PFSK-1 (cell line): ENCODE results near the gene TP53I3.

Experiments used
- POLR2AphosphoS5 ChIP-seq: IDR thresholded peaks from 2 replicates; pipeline ENCODE4 v1.6.1; 2012; ENCODE audit warnings: low read depth, mild to moderate bottlenecking, control low read depth, low read length, moderate library complexity
- SIN3A ChIP-seq: IDR thresholded peaks from 2 replicates; pipeline ENCODE4 v1.6.1; 2012; ENCODE audit warnings: mild to moderate bottlenecking, low read length, moderate library complexity, borderline replicate concordance; ENCODE audit not compliant: insufficient read depth
- TAF1 ChIP-seq: IDR thresholded peaks from 2 replicates; pipeline ENCODE4 v1.6.1; 2012; ENCODE audit warnings: low read length, control low read depth, borderline replicate concordance; ENCODE audit not compliant: insufficient read depth
- TF ChIP-seq, protein P1 (sequence below), 2 experiments: IDR thresholded peaks; 2 replicates each; pipeline versions ENCODE4 v1.6.1 to v1.8.0; 2011 to 2012; ENCODE audit warnings: low read depth in 2 of 2, low read length in 2 of 2, control low read depth in 1 of 2, inconsistent platforms in 1 of 2, mild to moderate bottlenecking in 1 of 2, moderate library complexity in 1 of 2; ENCODE audit not compliant: insufficient read depth in 1 of 2

DNA sequence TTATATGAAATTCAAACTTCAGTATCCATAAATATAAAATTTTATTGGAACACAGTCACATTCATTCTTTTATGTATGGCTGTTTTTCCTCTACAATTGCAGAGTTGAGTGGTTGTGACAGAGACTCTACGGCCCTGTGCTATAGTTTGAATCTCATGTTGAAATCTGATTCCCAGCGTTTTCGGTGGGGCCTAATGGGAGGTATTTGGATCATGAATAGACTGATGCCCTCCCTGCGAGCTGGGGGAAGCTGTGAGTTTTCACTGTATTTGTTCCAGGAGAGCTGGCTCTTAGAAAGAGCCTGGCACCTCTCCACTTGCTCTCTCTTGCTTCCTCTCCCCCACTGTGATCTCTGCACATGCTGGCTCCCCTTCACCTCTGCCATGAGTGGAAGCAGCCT lies 36.8 kb upstream of the TP53I3 start:
- TF ChIP-seq TAF1 = no peak
- TF ChIP-seq POLR2AphosphoS5 = no peak
- TF ChIP-seq, protein P1, sequence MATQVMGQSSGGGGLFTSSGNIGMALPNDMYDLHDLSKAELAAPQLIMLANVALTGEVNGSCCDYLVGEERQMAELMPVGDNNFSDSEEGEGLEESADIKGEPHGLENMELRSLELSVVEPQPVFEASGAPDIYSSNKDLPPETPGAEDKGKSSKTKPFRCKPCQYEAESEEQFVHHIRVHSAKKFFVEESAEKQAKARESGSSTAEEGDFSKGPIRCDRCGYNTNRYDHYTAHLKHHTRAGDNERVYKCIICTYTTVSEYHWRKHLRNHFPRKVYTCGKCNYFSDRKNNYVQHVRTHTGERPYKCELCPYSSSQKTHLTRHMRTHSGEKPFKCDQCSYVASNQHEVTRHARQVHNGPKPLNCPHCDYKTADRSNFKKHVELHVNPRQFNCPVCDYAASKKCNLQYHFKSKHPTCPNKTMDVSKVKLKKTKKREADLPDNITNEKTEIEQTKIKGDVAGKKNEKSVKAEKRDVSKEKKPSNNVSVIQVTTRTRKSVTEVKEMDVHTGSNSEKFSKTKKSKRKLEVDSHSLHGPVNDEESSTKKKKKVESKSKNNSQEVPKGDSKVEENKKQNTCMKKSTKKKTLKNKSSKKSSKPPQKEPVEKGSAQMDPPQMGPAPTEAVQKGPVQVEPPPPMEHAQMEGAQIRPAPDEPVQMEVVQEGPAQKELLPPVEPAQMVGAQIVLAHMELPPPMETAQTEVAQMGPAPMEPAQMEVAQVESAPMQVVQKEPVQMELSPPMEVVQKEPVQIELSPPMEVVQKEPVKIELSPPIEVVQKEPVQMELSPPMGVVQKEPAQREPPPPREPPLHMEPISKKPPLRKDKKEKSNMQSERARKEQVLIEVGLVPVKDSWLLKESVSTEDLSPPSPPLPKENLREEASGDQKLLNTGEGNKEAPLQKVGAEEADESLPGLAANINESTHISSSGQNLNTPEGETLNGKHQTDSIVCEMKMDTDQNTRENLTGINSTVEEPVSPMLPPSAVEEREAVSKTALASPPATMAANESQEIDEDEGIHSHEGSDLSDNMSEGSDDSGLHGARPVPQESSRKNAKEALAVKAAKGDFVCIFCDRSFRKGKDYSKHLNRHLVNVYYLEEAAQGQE (IDR thresholded peaks at IDR 0.05; ENCODE audit: insufficient read depth in 1 of 2, low read depth in 2 of 2, low read length in 2 of 2) = no peak
- TF ChIP-seq SIN3A = no peak
